Ureter (tissue), 1 donor: ENCODE measurements around the gene MEAK7. TPM values are rescaled to one million over a fixed set of nuclear protein-coding genes. Genes with fewer than 3 reads are reported as not detected.
"Not testable (repeated sequence)": the region's sequence is repeated elsewhere in the genome, so short reads cannot be mapped to it uniquely, and the experiment has no call there.

Source experiments
- DNase-seq: peaks from one replicate; pipeline ENCODE4 v3.0.0-alpha.2; 2020; ENCODE audit warnings: low spot score
- total RNA-seq: library from RNA; stranded (reverse); gene quantifications from one replicate; pipeline ENCODE4 v1.2.4, GENCODE V29; 2023
- donor health status: DM: yes; HTN: yes; CAD: no.

MEAK7 gene
- total RNA-seq, 1 donor from 2014 or later, result 53.9 TPM

GRCh38 chr16:84534815-84535214, 30.4 kb upstream of the MEAK7 start:
- DNase-seq, result no peak

- no peak for DNase-seq
Observed at GRCh38 chr16:84532855-84533486, 28.5 kb upstream of the MEAK7 start.

DNA sequence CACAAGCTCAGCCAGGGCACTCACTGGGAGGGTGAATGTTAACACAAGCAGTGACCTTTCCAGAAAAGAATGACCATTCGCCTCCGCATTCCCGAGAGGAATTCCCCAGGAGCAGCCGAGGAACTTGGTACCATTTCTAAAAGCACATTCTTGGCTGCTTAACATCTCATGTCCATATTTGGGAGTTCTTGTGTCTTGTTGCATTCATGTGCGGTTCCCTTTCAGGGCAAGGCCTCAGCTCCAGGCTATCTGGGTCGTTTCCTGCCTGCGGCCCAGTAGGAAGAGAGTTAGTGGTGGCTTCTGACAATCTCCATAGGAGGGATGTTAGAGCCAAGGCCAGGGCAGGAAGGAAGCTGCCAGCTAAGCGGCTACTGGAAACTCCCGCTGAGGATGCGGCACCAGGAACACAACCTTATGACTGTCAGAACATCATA, 27.8 kb upstream of the MEAK7 start:
- peak; percentile 66 for DNase-seq

GRCh38 chr16:84531671-84532111, 27.2 kb upstream of the MEAK7 start:
- no peak for DNase-seq

GRCh38 chr16:84530590-84530989, 26.1 kb upstream of the MEAK7 start:
- no peak for DNase-seq

DNA sequence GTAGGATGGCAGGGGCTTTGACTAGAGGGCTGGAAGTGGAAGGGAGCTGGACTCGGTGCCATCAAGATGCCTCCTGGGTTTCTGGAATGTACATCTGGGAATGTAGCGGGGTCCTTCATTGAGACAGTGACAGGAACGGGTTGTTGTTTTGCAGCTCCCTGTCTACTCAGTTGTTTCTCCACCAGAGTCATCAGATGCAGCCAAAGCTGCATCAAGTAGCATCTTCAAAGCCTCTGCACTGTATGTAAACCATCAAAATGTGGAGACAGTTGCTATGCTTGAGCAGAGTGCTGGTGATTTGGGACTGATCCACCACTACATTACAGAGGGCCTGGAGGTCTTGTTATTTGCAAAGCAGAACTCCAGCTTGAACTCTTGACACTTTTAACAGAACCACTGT, 25.1 kb upstream of the MEAK7 start:
- DNase-seq, result no peak

DNA sequence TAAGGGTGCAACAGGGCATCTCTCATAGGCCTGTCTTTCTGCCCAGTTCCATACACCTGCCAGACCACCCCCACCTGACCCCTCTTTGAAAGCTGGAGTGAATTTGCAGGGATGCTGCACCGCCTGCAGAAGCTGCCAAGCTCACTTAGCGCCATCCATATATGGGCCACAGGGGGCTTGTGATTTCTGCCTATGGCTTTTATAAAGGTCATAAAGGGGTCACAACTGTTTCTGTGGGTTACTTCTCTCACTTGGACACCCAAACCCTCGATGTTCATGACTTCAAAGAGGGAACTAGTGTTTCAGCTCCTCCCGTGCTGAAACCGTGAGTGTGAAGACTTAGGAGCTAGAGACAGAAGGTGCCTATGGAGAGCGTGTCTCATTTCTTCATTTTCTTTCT, 23.9 kb upstream of the MEAK7 start:
- DNase-seq, result no peak

- DNase-seq, result no peak
Observed at GRCh38 chr16:84527532-84528269, 23.2 kb upstream of the MEAK7 start.

GRCh38 chr16:84526794-84527531, 22.5 kb upstream of the MEAK7 start:
- DNase-seq, result no peak

- DNase-seq, result not testable (repeated sequence)
Observed at GRCh38 chr16:84524941-84525581, 20.6 kb upstream of the MEAK7 start.

GRCh38 chr16:84524346-84524920, 20.0 kb upstream of the MEAK7 start:
- no peak for DNase-seq

- DNase-seq, result no peak
Observed at GRCh38 chr16:84521497-84521770, 17.0 kb upstream of the MEAK7 start.

DNA sequence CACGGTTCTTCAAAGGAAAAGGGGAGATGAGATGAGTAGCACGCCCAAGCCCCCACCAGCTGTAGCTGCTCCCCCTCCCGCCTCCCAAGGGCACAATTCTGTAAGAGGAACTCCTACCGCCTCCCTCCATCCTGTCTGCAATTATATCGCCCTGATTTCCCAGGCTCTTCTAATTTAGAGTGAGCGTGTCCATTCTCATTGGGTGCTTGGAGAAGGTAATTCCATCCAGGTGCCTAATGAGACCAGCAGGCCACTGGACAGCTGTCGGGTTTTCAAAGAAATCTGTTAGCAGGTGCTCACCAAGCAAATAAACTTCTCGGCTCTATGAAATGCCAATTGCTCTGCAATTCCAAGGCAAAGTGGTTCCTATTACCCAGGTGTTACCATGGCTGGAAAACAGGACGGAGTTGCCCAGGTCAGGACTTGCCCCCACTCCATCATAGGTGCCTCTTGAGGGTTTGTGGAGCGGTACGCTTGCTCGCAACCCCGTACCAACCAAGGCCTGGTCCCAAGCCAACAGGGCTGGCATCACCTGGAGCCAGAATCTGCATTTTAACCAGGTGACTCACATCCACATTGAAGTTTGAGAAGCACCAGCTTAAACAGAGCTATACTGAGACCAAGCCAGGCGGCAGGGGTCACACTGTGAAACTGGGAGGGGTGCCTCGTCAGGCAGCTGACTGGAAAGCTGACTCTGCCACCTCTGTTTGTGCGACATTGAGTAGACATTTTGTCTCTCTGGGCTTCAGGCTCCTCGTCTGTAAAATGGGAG, 16.5 kb upstream of the MEAK7 start:
- DNase-seq, result no peak

- DNase-seq, result no peak
Observed at GRCh38 chr16:84519855-84520254, 15.4 kb upstream of the MEAK7 start.

- no peak for DNase-seq
Observed at GRCh38 chr16:84518804-84519341, 14.4 kb upstream of the MEAK7 start.

DNA sequence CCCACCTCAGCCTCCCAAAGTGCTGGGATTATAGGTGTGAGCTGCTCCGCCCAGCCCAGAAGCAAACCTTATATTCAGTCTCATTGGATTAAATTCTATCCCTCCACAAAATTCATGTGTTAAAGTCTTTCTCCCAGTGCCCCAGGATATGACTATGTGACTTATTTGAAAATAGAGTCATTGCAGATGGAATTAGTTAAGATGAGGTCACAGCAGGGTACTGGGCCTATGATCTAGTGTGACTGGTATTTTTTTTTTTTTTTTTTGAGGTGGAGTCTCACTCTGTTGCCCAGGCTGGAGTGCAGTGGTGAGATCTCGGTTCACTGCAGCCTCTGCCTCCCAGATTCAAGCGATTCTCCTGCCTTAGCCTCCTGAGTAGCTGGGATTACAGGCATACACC, 13.8 kb upstream of the MEAK7 start:
- DNase-seq, result not testable (repeated sequence)

DNA sequence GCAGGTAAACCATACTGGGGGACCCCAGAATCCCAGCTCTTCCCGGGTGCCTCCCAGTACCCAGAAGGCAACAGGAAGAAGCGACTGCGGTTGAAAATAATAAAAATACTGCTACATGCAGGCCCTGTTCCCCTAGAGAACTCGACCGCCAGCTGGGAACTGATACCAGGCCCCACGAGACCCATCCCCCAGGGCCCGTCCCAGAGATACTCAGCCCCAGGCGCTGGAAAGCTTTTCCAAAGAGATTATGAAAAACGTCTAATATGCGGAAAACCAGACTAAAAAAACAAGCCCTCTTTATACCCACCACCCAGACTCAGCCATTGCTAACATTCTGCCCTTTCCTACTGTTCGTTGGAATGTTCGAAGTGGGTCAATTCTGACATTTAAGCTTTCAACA, 12.9 kb upstream of the MEAK7 start:
- DNase-seq, result no peak

- no peak for DNase-seq
Observed at GRCh38 chr16:84514874-84515835, 10.7 kb upstream of the MEAK7 start.

DNA sequence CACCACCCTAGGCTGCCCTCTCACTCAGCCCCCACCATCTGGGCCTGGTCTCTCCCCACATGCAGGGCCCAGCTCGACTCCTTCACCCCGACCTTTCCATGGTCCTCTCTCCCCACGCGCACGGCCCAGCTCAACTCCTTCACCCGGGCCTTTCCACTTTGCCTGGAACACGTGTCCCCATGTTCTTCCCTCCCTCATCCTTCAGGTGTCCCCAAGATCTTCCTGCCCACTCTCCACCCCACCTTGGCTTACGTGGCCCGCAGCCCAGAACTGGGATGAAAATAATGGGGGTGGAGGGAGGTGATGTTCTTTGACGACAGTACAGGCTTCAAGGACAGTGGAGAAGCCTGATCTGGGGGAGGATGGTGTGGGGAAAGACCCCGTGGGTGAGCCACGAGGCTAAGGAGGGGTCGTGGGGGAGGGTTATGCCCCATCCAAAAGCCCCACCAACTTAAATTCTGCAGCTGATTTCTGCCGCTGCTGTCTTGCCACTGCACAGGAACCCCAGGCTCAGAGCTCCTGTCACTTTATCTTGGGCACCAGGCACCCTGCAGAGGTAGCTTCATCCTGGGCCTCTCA, 9.9 kb upstream of the MEAK7 start:
- DNase-seq, result no peak

GRCh38 chr16:84513666-84514065, 9.2 kb upstream of the MEAK7 start:
- DNase-seq, result no peak
